ENCODE data around the gene ADAMTS5.

The ADAMTS5 gene

GRCh38 chr21:26925122-26925521, 41.8 kb downstream of the ADAMTS5 start:
- no peak overlapping the region for H3K4me3 ChIP-seq (replicated peaks in 1 of 2; ENCODE audit: low read depth in 2 of 2, low read length in 2 of 2)
- TF ChIP-seq CTCF (IDR thresholded peaks at IDR 0.05; ENCODE audit: low read depth, low read length) = no peak
- DNase-seq (ENCODE audit: low read depth in 2 of 2) = no peak

- H3K4me3 ChIP-seq (replicated peaks in 1 of 2; ENCODE audit: low read depth in 2 of 2, low read length in 2 of 2) = no peak overlapping the region
- no peak for DNase-seq (ENCODE audit: low read depth in 2 of 2)
- TF ChIP-seq CTCF (IDR thresholded peaks at IDR 0.05; ENCODE audit: low read depth, low read length) = no peak
Observed at GRCh38 chr21:26923986-26924385, 42.9 kb downstream of the ADAMTS5 start.

- no peak overlapping the region for H3K4me3 ChIP-seq (replicated peaks in 1 of 2; ENCODE audit: low read depth in 2 of 2, low read length in 2 of 2)
- peak in 1 of 2 donors; percentile 59 for DNase-seq (ENCODE audit: low read depth in 2 of 2)
- TF ChIP-seq CTCF (IDR thresholded peaks at IDR 0.05; ENCODE audit: low read depth, low read length) = no peak
Observed at GRCh38 chr21:26920055-26920454, 46.8 kb downstream of the ADAMTS5 start.

- DNase-seq (ENCODE audit: low read depth in 2 of 2) = peak; percentile 10 to 63
- no peak for TF ChIP-seq CTCF (IDR thresholded peaks at IDR 0.05; ENCODE audit: low read depth, low read length)
- H3K4me3 ChIP-seq (replicated peaks in 1 of 2; ENCODE audit: low read depth in 2 of 2, low read length in 2 of 2) = no peak overlapping the region
Observed at GRCh38 chr21:26918323-26919079, 48.4 kb downstream of the ADAMTS5 start.

GRCh38 chr21:26916799-26917198, 50.1 kb downstream of the ADAMTS5 start:
- peak in 1 of 2 donors; percentile 2 for DNase-seq (ENCODE audit: low read depth in 2 of 2)
- TF ChIP-seq CTCF (IDR thresholded peaks at IDR 0.05; ENCODE audit: low read depth, low read length) = no peak
- no peak overlapping the region for H3K4me3 ChIP-seq (replicated peaks in 1 of 2; ENCODE audit: low read depth in 2 of 2, low read length in 2 of 2)

GRCh38 chr21:26914557-26914956, 52.3 kb downstream of the ADAMTS5 start:
- DNase-seq (ENCODE audit: low read depth in 2 of 2) = no peak
- TF ChIP-seq CTCF (IDR thresholded peaks at IDR 0.05; ENCODE audit: low read depth, low read length) = no peak

GRCh38 chr21:26912466-26912865, 54.4 kb downstream of the ADAMTS5 start:
- no peak for DNase-seq (ENCODE audit: low read depth in 2 of 2)
- H3K4me3 ChIP-seq (replicated peaks in 1 of 2; ENCODE audit: low read depth in 2 of 2, low read length in 2 of 2) = no peak overlapping the region
- TF ChIP-seq CTCF (IDR thresholded peaks at IDR 0.05; ENCODE audit: low read depth, low read length) = no peak

More at GRCh38 chr21:26914557-26914956, 52.3 kb downstream of the ADAMTS5 start:
- H3K4me3 ChIP-seq (replicated peaks in 1 of 2; ENCODE audit: low read depth in 2 of 2, low read length in 2 of 2) = no peak overlapping the region
